Tibial nerve (tissue), 4 donors: ENCODE measurements around the gene CLECL1. TPM values are rescaled to one million over a fixed set of nuclear protein-coding genes. Genes with fewer than 3 reads are reported as not detected.

Source experiments
- DNase-seq, 2 donors: peaks; one replicate each; pipeline ENCODE4 v3.0.0-alpha.2; 2019; ENCODE audit warnings: low spot score in 2 of 2
- H3K27ac ChIP-seq, 4 donors: fragments of 200-600 bp; sonication (generic) in 3 of 4; one replicate each; pipeline ENCODE4 v1.5.1; 2017 to 2019; ENCODE audit warnings: mild to moderate bottlenecking in 1 of 4
- H3K27me3 ChIP-seq, 2 donors: fragments of 200-600 bp; sonication (generic) in 1 of 2; one replicate each; pipeline versions ENCODE4 v1.5.1 to v1.6.0; 2017 to 2019
- H3K36me3 ChIP-seq, 3 donors: fragments of 200-600 bp; sonication (generic); one replicate each; pipeline ENCODE4 v1.5.1; 2018 to 2019
- H3K4me1 ChIP-seq, 4 donors: fragments of 200-600 bp; sonication (generic) in 3 of 4; one replicate each; pipeline ENCODE4 v1.5.1; 2017 to 2019
- H3K4me3 ChIP-seq, 4 donors: fragments of 200-600 bp; sonication (generic) in 3 of 4; one replicate each; pipeline ENCODE4 v1.5.1; 2017 to 2019; ENCODE audit warnings: mild to moderate bottlenecking in 1 of 4, moderate library complexity in 1 of 4
- H3K9me3 ChIP-seq, 4 donors: fragments of 200-600 bp; sonication (generic) in 3 of 4; one replicate each; pipeline ENCODE4 v1.5.1; 2017 to 2019
- EP300 ChIP-seq, 2 donors: sonication (generic); formaldehyde crosslinking; IDR thresholded peaks; one replicate each; pipeline ENCODE4 v1.6.1; 2017; ENCODE audit warnings: antibody characterized with exemption in 2 of 2, mild to moderate bottlenecking in 1 of 2
- POLR2A ChIP-seq, 2 donors: fragments of 450-650 bp; IDR thresholded peaks; one replicate each; pipeline ENCODE4 v1.6.1; 2017; ENCODE audit warnings: antibody characterized with exemption in 2 of 2, mild to moderate bottlenecking in 2 of 2, moderate library complexity in 2 of 2
- WGBS, 2 donors: methylation state at CpG; one replicate each; pipeline ENCODE4 v1.1.5; 2018; 5-methylcytosine and 5-hydroxymethylcytosine counted together
- total RNA-seq, 4 donors: library from RNA; depleted of rRNA; stranded (reverse); fragments of >200 nt; gene quantifications; one replicate each; pipeline ENCODE4 v1.1.0, GENCODE V29; 2016
- TF ChIP-seq, protein P1 (sequence below), 5 experiments: fragments of 200-600 bp in 3 of 5; fragments of 450-650 bp in 2 of 5; sonication (generic) in 3 of 5; IDR thresholded peaks; one replicate each; pipeline ENCODE4 v1.5.1; 2016 to 2019; ENCODE audit warnings: antibody characterized with exemption in 5 of 5, mild to moderate bottlenecking in 3 of 5, moderate library complexity in 2 of 5

Gene CLECL1
- total RNA-seq, 4 donors from 2014 or later, result not detected

DNA sequence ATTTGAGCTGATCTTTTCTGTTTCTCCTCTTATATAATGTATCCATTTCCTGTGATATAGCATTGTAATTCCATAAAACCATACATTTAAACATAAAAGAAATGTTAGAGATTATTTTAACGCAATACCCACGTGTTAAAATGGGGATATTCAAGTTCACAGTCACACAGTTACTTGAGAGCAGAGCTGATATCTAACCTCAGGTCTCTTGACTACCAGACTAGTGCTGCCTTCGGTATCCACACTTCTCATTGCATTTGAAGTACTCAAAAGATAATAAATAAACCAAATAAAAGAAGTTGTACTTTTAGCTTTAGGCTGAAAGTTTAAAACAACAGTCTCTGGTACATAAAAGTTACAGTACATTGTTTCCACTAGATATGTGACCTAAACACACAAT lies 2.9 kb downstream of the CLECL1 start:
- Histone ChIP-seq H3K27ac (peak overlapping the region in 1 of 4 donors; percentile 70), H3K27me3 (no peaks in the 10 kb centered on the region), H3K9me3 (no peaks in the 10 kb centered on the region), H3K4me3 (no peak overlapping the region), H3K4me1 (no peaks in the 10 kb centered on the region), H3K36me3 (no peaks in the 10 kb centered on the region)
- WGBS, 2 donors, result 58 to 78% methylated on average over 3 of the region's 3 CpGs
- DNase-seq, result no peak
- TF ChIP-seq POLR2A (IDR thresholded peaks at IDR 0.05) (no peak), EP300 (IDR thresholded peaks at IDR 0.05) (no peak)
- TF ChIP-seq, protein P1, sequence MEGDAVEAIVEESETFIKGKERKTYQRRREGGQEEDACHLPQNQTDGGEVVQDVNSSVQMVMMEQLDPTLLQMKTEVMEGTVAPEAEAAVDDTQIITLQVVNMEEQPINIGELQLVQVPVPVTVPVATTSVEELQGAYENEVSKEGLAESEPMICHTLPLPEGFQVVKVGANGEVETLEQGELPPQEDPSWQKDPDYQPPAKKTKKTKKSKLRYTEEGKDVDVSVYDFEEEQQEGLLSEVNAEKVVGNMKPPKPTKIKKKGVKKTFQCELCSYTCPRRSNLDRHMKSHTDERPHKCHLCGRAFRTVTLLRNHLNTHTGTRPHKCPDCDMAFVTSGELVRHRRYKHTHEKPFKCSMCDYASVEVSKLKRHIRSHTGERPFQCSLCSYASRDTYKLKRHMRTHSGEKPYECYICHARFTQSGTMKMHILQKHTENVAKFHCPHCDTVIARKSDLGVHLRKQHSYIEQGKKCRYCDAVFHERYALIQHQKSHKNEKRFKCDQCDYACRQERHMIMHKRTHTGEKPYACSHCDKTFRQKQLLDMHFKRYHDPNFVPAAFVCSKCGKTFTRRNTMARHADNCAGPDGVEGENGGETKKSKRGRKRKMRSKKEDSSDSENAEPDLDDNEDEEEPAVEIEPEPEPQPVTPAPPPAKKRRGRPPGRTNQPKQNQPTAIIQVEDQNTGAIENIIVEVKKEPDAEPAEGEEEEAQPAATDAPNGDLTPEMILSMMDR (IDR thresholded peaks at IDR 0.05), result no peak

DNA sequence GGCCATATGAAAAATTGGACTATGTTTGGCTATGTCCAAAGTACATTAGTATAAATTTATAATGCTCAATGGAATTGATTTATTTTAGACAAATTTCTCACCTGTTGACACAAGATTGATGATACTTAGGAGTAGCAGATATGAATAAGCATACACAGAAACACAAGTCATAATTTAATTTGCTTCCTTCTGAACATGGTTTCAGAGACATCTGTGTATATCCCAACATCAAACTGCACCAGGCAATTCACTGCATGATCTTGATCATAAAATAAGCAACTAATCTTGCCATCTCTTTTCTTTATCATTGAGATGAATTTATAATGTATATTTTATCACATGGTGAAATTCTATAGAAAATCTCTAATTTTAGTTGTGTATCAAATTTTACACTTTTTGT lies 3.8 kb downstream of the CLECL1 start:
- Histone ChIP-seq H3K36me3 (no peaks in the 10 kb centered on the region), H3K4me1 (no peaks in the 10 kb centered on the region), H3K27me3 (no peaks in the 10 kb centered on the region), H3K9me3 (no peaks in the 10 kb centered on the region), H3K4me3 (no peak overlapping the region), H3K27ac (peak overlapping the region in 1 of 4 donors; percentile 70)
- TF ChIP-seq EP300 (IDR thresholded peaks at IDR 0.05), result no peak
- no peak for TF ChIP-seq POLR2A (IDR thresholded peaks at IDR 0.05)
- TF ChIP-seq, protein P1 (IDR thresholded peaks at IDR 0.05), result no peak
- DNase-seq, result no peak

DNA sequence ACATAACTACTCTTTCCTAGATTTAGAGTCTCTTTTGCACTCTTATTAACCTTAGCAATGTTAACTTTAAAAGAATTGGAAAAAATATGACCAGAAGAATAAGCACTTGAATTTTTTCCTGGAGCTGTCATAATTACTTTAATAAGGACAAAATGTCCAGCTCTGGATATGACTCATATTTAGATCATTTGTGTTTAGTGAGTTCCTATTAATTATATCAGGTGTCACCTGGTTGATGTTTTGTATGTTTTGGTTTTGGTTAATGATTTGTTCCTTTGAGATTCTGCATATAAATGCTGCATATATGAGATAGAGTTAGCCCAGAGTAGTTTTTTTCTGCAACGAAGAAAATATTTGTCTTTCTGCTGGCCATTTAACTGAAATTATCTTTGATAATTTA lies 5.1 kb downstream of the CLECL1 start:
- H3K36me3 ChIP-seq, result no peaks in the 10 kb centered on the region
- no peaks in the 10 kb centered on the region for H3K27me3 ChIP-seq
- H3K4me1 ChIP-seq, result no peaks in the 10 kb centered on the region
- WGBS, 2 donors, result 72 to 80% methylated on average over 1 of the region's 1 CpG
- no peak overlapping the region for H3K4me3 ChIP-seq
- no peak for TF ChIP-seq POLR2A (IDR thresholded peaks at IDR 0.05)
- H3K9me3 ChIP-seq, result no peaks in the 10 kb centered on the region
- H3K27ac ChIP-seq, result peak overlapping the region in 1 of 4 donors; percentile 70
- DNase-seq, result no peak

DNA sequence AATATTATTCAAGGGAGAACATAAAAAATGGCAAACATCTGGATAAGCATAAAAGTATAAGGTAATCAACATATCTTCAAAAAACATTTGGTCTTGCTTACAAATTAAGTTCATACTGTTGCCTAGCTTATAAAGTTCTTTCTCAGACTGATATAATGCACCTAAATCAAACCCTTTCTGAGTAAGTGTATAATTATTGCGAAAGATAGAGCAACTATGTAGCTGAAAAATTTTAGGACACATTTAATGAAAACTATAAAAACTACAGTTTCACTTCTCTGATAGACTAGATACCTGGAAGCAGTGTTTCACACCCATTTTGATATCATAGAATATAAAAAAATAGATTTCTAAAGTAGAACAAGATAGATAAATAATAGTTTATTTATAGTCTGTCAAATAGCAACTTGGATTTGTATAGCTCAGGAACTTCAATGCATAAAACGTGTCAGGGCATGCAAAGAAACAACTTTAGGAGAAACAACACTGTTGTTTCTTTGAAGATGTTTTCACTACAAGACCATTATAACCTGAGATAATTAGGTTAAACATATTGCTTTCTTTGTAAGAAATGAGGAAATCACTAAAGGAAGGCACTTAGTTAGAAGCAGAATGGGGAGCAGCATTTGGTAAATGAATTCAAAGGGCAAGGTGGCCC lies 7.6 kb downstream of the CLECL1 start:
- Histone ChIP-seq H3K4me1 (peaks cover 0 to 15% (median 7%) of the 10 kb centered on the region in 4 donors), H3K27ac (no peak overlapping the region), H3K27me3 (no peaks in the 10 kb centered on the region), H3K36me3 (no peaks in the 10 kb centered on the region), H3K4me3 (no peak overlapping the region), H3K9me3 (no peaks in the 10 kb centered on the region)
- DNase-seq, result no peak
- 84 to 88% methylated on average over 2 of the region's 2 CpGs for WGBS, 2 donors
- TF ChIP-seq, protein P1 (IDR thresholded peaks at IDR 0.05), result no peak
- TF ChIP-seq POLR2A (IDR thresholded peaks at IDR 0.05), result no peak
- no peak for TF ChIP-seq EP300 (IDR thresholded peaks at IDR 0.05)

DNA sequence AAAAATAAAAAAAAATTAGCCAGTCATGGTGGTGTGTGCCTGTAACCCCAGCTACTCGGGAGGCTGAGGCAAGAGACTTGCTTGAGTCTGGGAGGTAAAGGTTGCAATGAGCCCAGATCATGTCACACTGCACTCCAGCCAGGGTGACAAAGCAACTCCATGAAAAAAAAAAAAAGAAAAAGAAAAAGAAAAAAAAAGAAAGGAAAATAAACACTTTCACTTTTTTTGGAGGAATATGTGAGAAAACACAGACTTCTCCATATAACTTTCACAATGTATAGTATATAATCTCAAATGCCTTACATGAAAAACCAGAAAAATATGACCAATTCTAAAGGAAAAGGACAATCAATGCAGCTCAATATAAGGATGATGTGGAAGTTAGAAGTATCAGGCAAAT lies 8.9 kb downstream of the CLECL1 start:
- WGBS, 2 donors, result 76 to 100% methylated on average over 1 of the region's 1 CpG
- Histone ChIP-seq H3K27me3 (no peaks in the 10 kb centered on the region), H3K27ac (no peak overlapping the region), H3K36me3 (no peaks in the 10 kb centered on the region), H3K4me1 (peaks cover 0 to 15% (median 7%) of the 10 kb centered on the region in 4 donors), H3K4me3 (no peak overlapping the region), H3K9me3 (no peaks in the 10 kb centered on the region)
- DNase-seq, result no peak
- TF ChIP-seq POLR2A (IDR thresholded peaks at IDR 0.05), result no peak
- TF ChIP-seq, protein P1 (IDR thresholded peaks at IDR 0.05), result no peak
- no peak for TF ChIP-seq EP300 (IDR thresholded peaks at IDR 0.05)
